HEK293 (cell line): ENCODE measurements around the gene NEURL2.

Experiments
- BCL11B ChIP-seq: fragments of 450-650 bp; formaldehyde crosslinking; IDR thresholded peaks from 2 replicates; pipeline ENCODE4 v1.5.1; 2016; ENCODE audit warnings: low read depth, missing biosample characterization, missing genetic modification characterization
- HOXA7 ChIP-seq: sonication (generic); formaldehyde crosslinking; IDR thresholded peaks from 2 replicates; pipeline ENCODE4 v1.8.1; 2022; ENCODE audit warnings: missing genetic modification reagents, borderline replicate concordance
- KLF1 ChIP-seq: fragments of 450-650 bp; formaldehyde crosslinking; IDR thresholded peaks from 2 replicates; pipeline ENCODE4 v1.5.1; 2016; ENCODE audit warnings: missing biosample characterization, missing genetic modification characterization
- PRDM4 ChIP-seq: fragments of 450-650 bp; formaldehyde crosslinking; IDR thresholded peaks from 2 replicates; pipeline ENCODE4 v1.5.1; 2017; ENCODE audit warnings: missing biosample characterization, missing genetic modification characterization
- SCRT2 ChIP-seq: fragments of 450-650 bp; formaldehyde crosslinking; IDR thresholded peaks from 2 replicates; pipeline ENCODE4 v1.5.1; 2016; ENCODE audit warnings: missing biosample characterization, missing genetic modification characterization
- SP3 ChIP-seq: fragments of 450-650 bp; formaldehyde crosslinking; IDR thresholded peaks from 2 replicates; pipeline ENCODE4 v1.5.1; 2016; ENCODE audit warnings: missing biosample characterization, missing genetic modification characterization
- TCF7L2 ChIP-seq: IDR thresholded peaks from 2 replicates; pipeline ENCODE4 v1.6.1; 2011; ENCODE audit warnings: low read depth, mild to moderate bottlenecking, inconsistent platforms, low read length, moderate library complexity, borderline replicate concordance
- ZBTB11 ChIP-seq: fragments of 450-650 bp; formaldehyde crosslinking; conservative IDR thresholded peaks from 2 replicates; pipeline ENCODE4 v1.5.1; 2016; ENCODE audit warnings: low read depth, missing biosample characterization, missing genetic modification characterization
- ZFP3 ChIP-seq: fragments of 450-650 bp; formaldehyde crosslinking; IDR thresholded peaks from 2 replicates; pipeline ENCODE4 v1.5.1; 2016; ENCODE audit warnings: low read depth, missing biosample characterization, missing genetic modification characterization
- ZFP37 ChIP-seq: fragments of 450-650 bp; formaldehyde crosslinking; IDR thresholded peaks from 2 replicates; pipeline ENCODE4 v1.5.1; 2016; ENCODE audit warnings: missing biosample characterization, missing genetic modification characterization
- ZFP41 ChIP-seq: fragments of 450-650 bp; formaldehyde crosslinking; IDR thresholded peaks from 2 replicates; pipeline ENCODE4 v1.5.1; 2016; ENCODE audit warnings: missing biosample characterization, missing genetic modification characterization, borderline replicate concordance
- ZNF155 ChIP-seq: fragments of 450-650 bp; formaldehyde crosslinking; IDR thresholded peaks from 2 replicates; pipeline ENCODE4 v1.5.1; 2016; ENCODE audit warnings: missing biosample characterization, missing genetic modification characterization
- ZNF16 ChIP-seq: fragments of 450-650 bp; formaldehyde crosslinking; IDR thresholded peaks from 2 replicates; pipeline ENCODE4 v1.5.1; 2016; ENCODE audit warnings: low read depth, missing biosample characterization, missing genetic modification characterization
- ZNF266 ChIP-seq: fragments of 450-650 bp; formaldehyde crosslinking; IDR thresholded peaks from 2 replicates; pipeline ENCODE4 v1.5.1; 2016; ENCODE audit warnings: missing biosample characterization, missing genetic modification characterization, low read depth
- ZNF311 ChIP-seq: fragments of 450-650 bp; formaldehyde crosslinking; IDR thresholded peaks from 2 replicates; pipeline ENCODE4 v1.5.1; 2017; ENCODE audit warnings: missing biosample characterization, missing genetic modification characterization, borderline replicate concordance
- ZNF341 ChIP-seq: fragments of 450-650 bp; formaldehyde crosslinking; IDR thresholded peaks from 2 replicates; pipeline ENCODE4; 2016; ENCODE audit warnings: low read depth, missing biosample characterization, missing genetic modification characterization
- ZNF404 ChIP-seq: fragments of 450-650 bp; formaldehyde crosslinking; IDR thresholded peaks from 2 replicates; pipeline ENCODE4 v1.5.1; 2017; ENCODE audit warnings: missing biosample characterization, missing genetic modification characterization
- ZNF426 ChIP-seq: fragments of 450-650 bp; formaldehyde crosslinking; IDR thresholded peaks from 2 replicates; pipeline ENCODE4 v1.5.1; 2017; ENCODE audit warnings: missing biosample characterization, missing genetic modification characterization, mild to moderate bottlenecking, inconsistent platforms, moderate library complexity
- ZNF555 ChIP-seq: fragments of 450-650 bp; formaldehyde crosslinking; conservative IDR thresholded peaks from 2 replicates; pipeline ENCODE4 v1.5.1; 2017; ENCODE audit warnings: missing biosample characterization, mild to moderate bottlenecking, missing genetic modification characterization, inconsistent platforms
- ZNF560 ChIP-seq: fragments of 450-650 bp; formaldehyde crosslinking; IDR thresholded peaks from 2 replicates; pipeline ENCODE4 v1.5.1; 2017; ENCODE audit warnings: missing biosample characterization, missing genetic modification characterization, borderline replicate concordance
- ZNF76 ChIP-seq: fragments of 450-650 bp; formaldehyde crosslinking; IDR thresholded peaks from 2 replicates; pipeline ENCODE4; 2016; ENCODE audit warnings: low read depth, missing biosample characterization, missing genetic modification characterization, borderline replicate concordance
- ZNF830 ChIP-seq: fragments of 450-650 bp; IDR thresholded peaks from 2 replicates; pipeline ENCODE4 v1.5.0; 2018; ENCODE audit warnings: missing biosample characterization, missing genetic modification characterization, low read depth, mild to moderate bottlenecking, moderate library complexity
- ZSCAN30 ChIP-seq: fragments of 450-650 bp; IDR thresholded peaks from 2 replicates; pipeline ENCODE4 v1.5.1; 2018; ENCODE audit warnings: missing biosample characterization, mild to moderate bottlenecking, missing genetic modification characterization, moderate library complexity
- TF ChIP-seq, protein P1 (sequence below): fragments of 450-650 bp; formaldehyde crosslinking; IDR thresholded peaks from 2 replicates; pipeline ENCODE4 v1.5.1; 2016; ENCODE audit warnings: missing biosample characterization, missing genetic modification characterization, borderline replicate concordance
- TF ChIP-seq, protein P2 (sequence below): fragments of 450-650 bp; formaldehyde crosslinking; IDR thresholded peaks from 2 replicates; pipeline ENCODE4 v1.5.1; 2016; ENCODE audit warnings: missing biosample characterization, missing genetic modification characterization

Gene NEURL2

DNA sequence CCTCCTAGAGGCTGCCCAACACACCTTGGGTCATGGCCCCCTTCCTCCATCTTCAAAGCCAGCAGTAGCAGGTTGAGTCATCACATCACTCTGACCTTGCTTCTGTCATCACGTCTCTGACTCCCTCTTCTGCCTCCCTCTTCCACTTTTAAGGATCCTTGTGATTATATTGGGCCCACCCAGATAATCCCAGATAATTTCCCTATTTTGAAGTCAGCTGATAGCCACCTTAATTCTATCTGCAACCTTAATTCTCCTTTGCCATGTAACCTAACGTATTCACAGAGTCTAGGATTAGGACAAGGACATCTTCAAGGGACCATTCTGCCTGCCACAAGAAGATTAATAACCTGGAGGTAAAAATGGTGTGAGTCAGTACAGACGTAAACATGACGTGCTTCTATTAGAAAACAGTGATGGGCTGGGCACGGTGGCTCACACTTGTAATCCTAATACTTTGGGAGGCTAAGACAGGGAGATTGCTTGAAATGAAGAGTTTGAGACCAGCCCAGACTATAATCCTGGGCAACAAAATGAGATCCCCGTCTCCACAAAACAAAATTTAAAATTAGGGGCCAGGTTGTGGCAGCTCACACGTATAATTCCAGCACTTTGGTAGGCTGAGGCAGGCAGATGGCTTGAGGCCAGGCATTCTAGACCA, 30.3 kb downstream of the NEURL2 start (continued):
- TF ChIP-seq, protein P1, sequence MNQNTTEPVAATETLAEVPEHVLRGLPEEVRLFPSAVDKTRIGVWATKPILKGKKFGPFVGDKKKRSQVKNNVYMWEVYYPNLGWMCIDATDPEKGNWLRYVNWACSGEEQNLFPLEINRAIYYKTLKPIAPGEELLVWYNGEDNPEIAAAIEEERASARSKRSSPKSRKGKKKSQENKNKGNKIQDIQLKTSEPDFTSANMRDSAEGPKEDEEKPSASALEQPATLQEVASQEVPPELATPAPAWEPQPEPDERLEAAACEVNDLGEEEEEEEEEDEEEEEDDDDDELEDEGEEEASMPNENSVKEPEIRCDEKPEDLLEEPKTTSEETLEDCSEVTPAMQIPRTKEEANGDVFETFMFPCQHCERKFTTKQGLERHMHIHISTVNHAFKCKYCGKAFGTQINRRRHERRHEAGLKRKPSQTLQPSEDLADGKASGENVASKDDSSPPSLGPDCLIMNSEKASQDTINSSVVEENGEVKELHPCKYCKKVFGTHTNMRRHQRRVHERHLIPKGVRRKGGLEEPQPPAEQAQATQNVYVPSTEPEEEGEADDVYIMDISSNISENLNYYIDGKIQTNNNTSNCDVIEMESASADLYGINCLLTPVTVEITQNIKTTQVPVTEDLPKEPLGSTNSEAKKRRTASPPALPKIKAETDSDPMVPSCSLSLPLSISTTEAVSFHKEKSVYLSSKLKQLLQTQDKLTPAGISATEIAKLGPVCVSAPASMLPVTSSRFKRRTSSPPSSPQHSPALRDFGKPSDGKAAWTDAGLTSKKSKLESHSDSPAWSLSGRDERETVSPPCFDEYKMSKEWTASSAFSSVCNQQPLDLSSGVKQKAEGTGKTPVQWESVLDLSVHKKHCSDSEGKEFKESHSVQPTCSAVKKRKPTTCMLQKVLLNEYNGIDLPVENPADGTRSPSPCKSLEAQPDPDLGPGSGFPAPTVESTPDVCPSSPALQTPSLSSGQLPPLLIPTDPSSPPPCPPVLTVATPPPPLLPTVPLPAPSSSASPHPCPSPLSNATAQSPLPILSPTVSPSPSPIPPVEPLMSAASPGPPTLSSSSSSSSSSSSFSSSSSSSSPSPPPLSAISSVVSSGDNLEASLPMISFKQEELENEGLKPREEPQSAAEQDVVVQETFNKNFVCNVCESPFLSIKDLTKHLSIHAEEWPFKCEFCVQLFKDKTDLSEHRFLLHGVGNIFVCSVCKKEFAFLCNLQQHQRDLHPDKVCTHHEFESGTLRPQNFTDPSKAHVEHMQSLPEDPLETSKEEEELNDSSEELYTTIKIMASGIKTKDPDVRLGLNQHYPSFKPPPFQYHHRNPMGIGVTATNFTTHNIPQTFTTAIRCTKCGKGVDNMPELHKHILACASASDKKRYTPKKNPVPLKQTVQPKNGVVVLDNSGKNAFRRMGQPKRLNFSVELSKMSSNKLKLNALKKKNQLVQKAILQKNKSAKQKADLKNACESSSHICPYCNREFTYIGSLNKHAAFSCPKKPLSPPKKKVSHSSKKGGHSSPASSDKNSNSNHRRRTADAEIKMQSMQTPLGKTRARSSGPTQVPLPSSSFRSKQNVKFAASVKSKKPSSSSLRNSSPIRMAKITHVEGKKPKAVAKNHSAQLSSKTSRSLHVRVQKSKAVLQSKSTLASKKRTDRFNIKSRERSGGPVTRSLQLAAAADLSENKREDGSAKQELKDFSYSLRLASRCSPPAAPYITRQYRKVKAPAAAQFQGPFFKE (tag by site-specific recombination), result no peak
- TF ChIP-seq ZSCAN30 (no peak), ZNF76 (tag by site-specific recombination) (no peak), ZFP41 (tag by site-specific recombination) (no peak), ZNF560 (no peak), ZBTB11 (no peak), ZNF404 (tag by site-specific recombination) (no peak), SP3 (tag by site-specific recombination) (no peak), PRDM4 (no peak), HOXA7 (CRISPR knock-in tag) (no peak), ZNF341 (tag by site-specific recombination) (no peak), SCRT2 (tag by site-specific recombination) (no peak), KLF1 (tag by site-specific recombination) (0 out of 2 replicates have a peak, but pooled peaks have one; percentile 18), BCL11B (no peak), ZNF830 (no peak), ZFP37 (tag by site-specific recombination) (no peak), TCF7L2 (no peak), ZNF155 (tag by site-specific recombination) (no peak), ZNF16 (tag by site-specific recombination) (no peak), ZNF426 (tag by site-specific recombination) (no peak), ZNF555 (tag by site-specific recombination) (no peak), ZFP3 (tag by site-specific recombination) (no peak), ZNF266 (no peak), ZNF311 (tag by site-specific recombination) (no peak)
- TF ChIP-seq, protein P2, sequence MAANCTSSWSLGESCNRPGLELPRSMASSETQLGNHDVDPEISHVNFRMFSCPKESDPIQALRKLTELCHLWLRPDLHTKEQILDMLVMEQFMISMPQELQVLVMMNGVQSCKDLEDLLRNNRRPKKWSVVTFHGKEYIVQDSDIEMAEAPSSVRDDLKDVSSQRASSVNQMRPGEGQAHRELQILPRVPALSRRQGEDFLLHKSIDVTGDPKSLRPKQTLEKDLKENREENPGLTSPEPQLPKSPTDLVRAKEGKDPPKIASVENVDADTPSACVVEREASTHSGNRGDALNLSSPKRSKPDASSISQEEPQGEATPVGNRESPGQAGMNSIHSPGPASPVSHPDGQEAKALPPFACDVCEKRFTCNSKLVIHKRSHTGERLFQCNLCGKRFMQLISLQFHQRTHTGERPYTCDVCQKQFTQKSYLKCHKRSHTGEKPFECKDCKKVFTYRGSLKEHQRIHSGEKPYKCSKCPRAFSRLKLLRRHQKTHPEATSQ, result 0 out of 2 replicates have a peak, but pooled peaks have one; percentile 25
